ENCODE results near the gene THRB.
"Not testable (repeated sequence)": the region's sequence is repeated elsewhere in the genome, so short reads cannot be mapped to it uniquely, and the experiment has no call there.

The THRB gene

DNA sequence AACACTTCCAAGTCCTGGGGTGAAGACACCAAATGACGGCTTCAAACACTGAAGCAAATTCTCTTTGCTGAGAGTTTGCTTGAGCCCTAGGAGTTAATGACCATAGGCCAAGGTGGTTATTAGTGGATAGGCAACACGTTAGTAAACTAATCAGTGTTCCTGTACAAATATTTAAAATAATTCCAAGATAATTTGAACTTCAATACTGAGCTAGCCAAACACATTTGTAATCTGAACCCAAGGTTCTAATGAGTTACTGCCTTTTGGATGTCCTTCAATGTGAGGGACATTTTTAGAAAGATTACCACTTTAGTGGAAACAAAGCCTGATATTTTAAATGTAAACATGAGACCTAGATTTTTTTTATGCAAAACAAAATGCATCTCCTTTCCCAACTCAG is 94.6 kb downstream of the THRB start:
- no peaks in the 10 kb centered on the region for H3K79me2 ChIP-seq (ENCODE audit: insufficient read depth, low read length)

GRCh38 chr3:24399614-24400013 is 95.0 kb downstream of the THRB start:
- Histone ChIP-seq H3K9me3 (ENCODE audit: low read length) (no peaks in the 10 kb centered on the region), H2AFZ (ENCODE audit: low read length) (no peak overlapping the region), H3K9me2 (ENCODE audit: low read depth, low read length) (no peaks in the 10 kb centered on the region), H3K4me1 (ENCODE audit: insufficient read depth, low read length, severe bottlenecking) (no peaks in the 10 kb centered on the region), H3K4me2 (ENCODE audit: low read length) (no peak overlapping the region), H3F3A (ENCODE audit: insufficient read depth, low read length) (no peaks in the 10 kb centered on the region), H3K4me3 (ENCODE audit: low read depth, low read length, poor library complexity, severe bottlenecking) (no peak overlapping the region), H4K20me1 (ENCODE audit: insufficient read depth, low read length) (no peaks in the 10 kb centered on the region), H3K79me2 (ENCODE audit: insufficient read depth, low read length) (no peaks in the 10 kb centered on the region), H3K36me3 (ENCODE audit: insufficient read depth, low read length) (no peaks in the 10 kb centered on the region), H3K27ac (ENCODE audit: low read depth, low read length, poor library complexity, severe bottlenecking) (no peak overlapping the region), H3K27me3 (ENCODE audit: insufficient read depth, low read length) (no peaks in the 10 kb centered on the region), H3K9ac (ENCODE audit: low read length) (no peak overlapping the region)
- TF ChIP-seq EZH2 (IDR thresholded peaks at IDR 0.05; ENCODE audit: borderline replicate concordance, low read length) (no peak), CTCF (IDR thresholded peaks at IDR 0.05; ENCODE audit: low read length) (no peak)

More for the DNA sequence above, 94.6 kb downstream of the THRB start:
- no peaks in the 10 kb centered on the region for H3K9me2 ChIP-seq (ENCODE audit: low read depth, low read length)
- H3K9ac ChIP-seq (ENCODE audit: low read length) = no peak overlapping the region
- no peaks in the 10 kb centered on the region for H4K20me1 ChIP-seq (ENCODE audit: insufficient read depth, low read length)
- H3K9me3 ChIP-seq (ENCODE audit: low read length) = no peaks in the 10 kb centered on the region
- H2AFZ ChIP-seq (ENCODE audit: low read length) = no peak overlapping the region
- no peaks in the 10 kb centered on the region for H3F3A ChIP-seq (ENCODE audit: insufficient read depth, low read length)
- H3K36me3 ChIP-seq (ENCODE audit: insufficient read depth, low read length) = no peaks in the 10 kb centered on the region
- no peaks in the 10 kb centered on the region for H3K27me3 ChIP-seq (ENCODE audit: insufficient read depth, low read length)
- H3K4me2 ChIP-seq (ENCODE audit: low read length) = no peak overlapping the region
- H3K27ac ChIP-seq (ENCODE audit: low read depth, low read length, poor library complexity, severe bottlenecking) = no peak overlapping the region
- H3K4me3 ChIP-seq (ENCODE audit: low read depth, low read length, poor library complexity, severe bottlenecking) = no peak overlapping the region
- no peaks in the 10 kb centered on the region for H3K4me1 ChIP-seq (ENCODE audit: insufficient read depth, low read length, severe bottlenecking)
- TF ChIP-seq CTCF (IDR thresholded peaks at IDR 0.05; ENCODE audit: low read length) = no peak
- TF ChIP-seq EZH2 (IDR thresholded peaks at IDR 0.05; ENCODE audit: borderline replicate concordance, low read length) = no peak

DNA sequence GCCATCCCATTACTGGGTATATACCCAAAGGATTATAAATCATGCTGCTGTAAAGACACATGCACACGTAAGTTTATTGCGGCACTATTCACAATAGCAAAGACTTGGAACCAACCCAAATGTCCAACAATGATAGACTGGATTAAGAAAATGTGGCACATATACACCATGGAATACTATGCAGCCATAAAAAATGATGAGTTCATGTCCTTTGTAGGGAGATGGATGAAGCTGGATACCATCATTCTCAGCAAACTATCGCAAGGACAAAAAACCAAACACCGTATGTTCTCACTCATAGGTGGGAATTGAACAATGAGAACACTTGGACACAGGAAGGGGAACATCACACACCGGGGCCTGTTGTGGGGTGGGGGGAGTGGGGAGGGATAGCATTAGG is 95.9 kb downstream of the THRB start:
- not testable (repeated sequence) for H4K20me1 ChIP-seq (ENCODE audit: insufficient read depth, low read length); H2AFZ ChIP-seq (ENCODE audit: low read length); H3K9me3 ChIP-seq (ENCODE audit: low read length); H3K4me1 ChIP-seq (ENCODE audit: insufficient read depth, low read length, severe bottlenecking); H3K27ac ChIP-seq (ENCODE audit: low read depth, low read length, poor library complexity, severe bottlenecking); H3K79me2 ChIP-seq (ENCODE audit: insufficient read depth, low read length); H3K4me3 ChIP-seq (ENCODE audit: low read depth, low read length, poor library complexity, severe bottlenecking); H3K9me2 ChIP-seq (ENCODE audit: low read depth, low read length); H3F3A ChIP-seq (ENCODE audit: insufficient read depth, low read length); H3K36me3 ChIP-seq (ENCODE audit: insufficient read depth, low read length); H3K9ac ChIP-seq (ENCODE audit: low read length); H3K4me2 ChIP-seq (ENCODE audit: low read length); H3K27me3 ChIP-seq (ENCODE audit: insufficient read depth, low read length)

- Histone ChIP-seq H3K9me2 (ENCODE audit: low read depth, low read length) (no peaks in the 10 kb centered on the region), H3K27me3 (ENCODE audit: insufficient read depth, low read length) (no peaks in the 10 kb centered on the region), H3K9ac (ENCODE audit: low read length) (no peak overlapping the region), H3K4me3 (ENCODE audit: low read depth, low read length, poor library complexity, severe bottlenecking) (no peak overlapping the region), H3K79me2 (ENCODE audit: insufficient read depth, low read length) (no peaks in the 10 kb centered on the region), H3F3A (ENCODE audit: insufficient read depth, low read length) (no peaks in the 10 kb centered on the region), H3K4me2 (ENCODE audit: low read length) (no peak overlapping the region), H3K36me3 (ENCODE audit: insufficient read depth, low read length) (no peaks in the 10 kb centered on the region), H3K9me3 (ENCODE audit: low read length) (no peaks in the 10 kb centered on the region), H2AFZ (ENCODE audit: low read length) (no peak overlapping the region), H3K4me1 (ENCODE audit: insufficient read depth, low read length, severe bottlenecking) (no peaks in the 10 kb centered on the region), H4K20me1 (ENCODE audit: insufficient read depth, low read length) (no peaks in the 10 kb centered on the region), H3K27ac (ENCODE audit: low read depth, low read length, poor library complexity, severe bottlenecking) (no peak overlapping the region)
- TF ChIP-seq CTCF (IDR thresholded peaks at IDR 0.05; ENCODE audit: low read length) (no peak), EZH2 (IDR thresholded peaks at IDR 0.05; ENCODE audit: borderline replicate concordance, low read length) (no peak)
Measured at GRCh38 chr3:24396338-24396737, 98.3 kb downstream of the THRB start.
